ENCODE measurements around the gene RNF146.

- TF ChIP-seq CTCF (IDR thresholded peaks at IDR 0.05) (no peak), POLR2A (IDR thresholded peaks at IDR 0.05) (no peak)
Measured at GRCh38 chr6:127301199-127301700, 34.6 kb downstream of the RNF146 start.
